HepG2 (cell line): ENCODE data around the gene RPS14. TPM values are rescaled to one million over a fixed set of nuclear protein-coding genes. Genes with fewer than 3 reads are reported as not detected.

Experiments
- ATAC-seq: fragments of 200-7000 bp; cut with Tn5 transposase; 3 replicates; pipeline ENCODE4 v1.9.1; 2020; ENCODE audit warnings: mild to moderate bottlenecking, moderate library complexity
- BruUV-seq: library from RNA; stranded (reverse); fragments of 400-500 nt; replicated peaks from 2 replicates; lab custom pipeline; 2021; lab: Mats Ljungman, UMichigan
- CTCF ChIA-PET: fragments of 300-600 bp; formaldehyde crosslinking; extraction: SDS; loops from one replicate; lab custom pipeline; 2021; ENCODE audit warnings: low total read pairs, inconsistent platforms, low intra/inter-chr PET ratio; lab: Yijun Ruan, JAX
- POLR2A ChIA-PET: fragments of 350-600 bp; sonication (Branson Sonifier 250); formaldehyde crosslinking; loops from one replicate; lab custom pipeline; 2020; ENCODE audit warnings: antibody characterized with exemption, inconsistent platforms; lab: Yijun Ruan, JAX
- DNase-seq: peaks from one replicate; pipeline ENCODE4 v3.0.0-alpha.2; 2015; ENCODE audit warnings: low spot score
- FAIRE-seq: peaks from 3 replicates; lab custom pipeline; 2011; peaks lifted over from hg19 to GRCh38; lab: Jason Lieb, UNC
- H2AFZ ChIP-seq: one replicate; pipeline ENCODE4 v1.6.1; 2011; ENCODE audit warnings: low read length, inconsistent platforms
- H3K27ac ChIP-seq: fragments of 300-600 bp; 3 replicates; pipeline ENCODE4 v1.8.0; 2011; ENCODE audit warnings: mixed run types, mild to moderate bottlenecking, mixed read lengths, low read length, inconsistent platforms; ENCODE audit not compliant: insufficient read depth; ENCODE audit errors: extremely low read length
- H3K27me3 ChIP-seq, 2 experiments: fragments of 200-600 bp in 1 of 2; 2 replicates in 1 of 2; 3 replicates in 1 of 2; pipeline versions ENCODE4 v1.6.0 to v1.8.0; 2011; ENCODE audit warnings: low read length in 2 of 2, mild to moderate bottlenecking in 2 of 2, moderate library complexity in 2 of 2, inconsistent platforms in 1 of 2; ENCODE audit not compliant: insufficient read depth in 2 of 2, control insufficient read depth in 1 of 2
- H3K36me3 ChIP-seq, 2 experiments: fragments of 200-600 bp in 1 of 2; replicated peaks in 1 of 2; 2 replicates in 1 of 2; 3 replicates in 1 of 2; pipeline versions ENCODE4 v1.5.1 to v1.8.0; 2011; ENCODE audit warnings: low read length in 2 of 2, inconsistent platforms in 1 of 2; ENCODE audit not compliant: insufficient read depth in 2 of 2, control insufficient read depth in 1 of 2
- H3K4me1 ChIP-seq: 2 replicates; pipeline ENCODE4 v1.5.1; 2012; ENCODE audit warnings: low read length, inconsistent platforms; ENCODE audit not compliant: insufficient read depth
- H3K4me2 ChIP-seq: 2 replicates; pipeline ENCODE4 v1.6.0; 2011; ENCODE audit warnings: low read depth, low read length, inconsistent platforms
- H3K4me3 ChIP-seq, 3 experiments: fragments of 200-600 bp in 1 of 3; sonication (generic), shearing (Covaris generic) in 1 of 3; replicated peaks in 1 of 3; 2 replicates each; pipeline ENCODE4 v1.5.1; 2011 to 2016; ENCODE audit warnings: low read length in 3 of 3, inconsistent platforms in 2 of 3, low read depth in 2 of 3, mild to moderate bottlenecking in 2 of 3, control low read depth in 1 of 3, mixed read lengths in 1 of 3; ENCODE audit not compliant: insufficient read depth in 1 of 3
- H3K79me2 ChIP-seq: one replicate; pipeline ENCODE4 v1.6.1; 2011; ENCODE audit warnings: low read length, inconsistent platforms; ENCODE audit not compliant: insufficient read depth
- H3K9ac ChIP-seq: 2 replicates; pipeline ENCODE4 v1.6.0; 2011; ENCODE audit warnings: mild to moderate bottlenecking, low read depth, low read length, inconsistent platforms; ENCODE audit not compliant: insufficient read depth
- H3K9me3 ChIP-seq: 2 replicates; pipeline ENCODE4 v1.5.1; 2012; ENCODE audit warnings: mild to moderate bottlenecking, low read length
- H4K20me1 ChIP-seq: 2 replicates; pipeline ENCODE4 v1.6.0; 2011; ENCODE audit warnings: inconsistent platforms, mild to moderate bottlenecking, low read length, moderate library complexity; ENCODE audit not compliant: insufficient read depth
- CBX2 ChIP-seq, 2 experiments: fragments of 200-600 bp in 1 of 2; sonication (generic); formaldehyde crosslinking in 1 of 2; IDR thresholded peaks; 2 replicates each; pipeline versions ENCODE4 v1.7.0 to v1.8.1; 2018 to 2022; ENCODE audit warnings: low read depth in 2 of 2, low read length in 1 of 2, mild to moderate bottlenecking in 1 of 2, missing genetic modification reagents in 1 of 2
- CREM ChIP-seq, 2 experiments: sonication (generic) in 1 of 2; formaldehyde crosslinking in 1 of 2; IDR thresholded peaks; 2 replicates each; pipeline versions ENCODE4 v1.4.0 to v1.6.1; 2016 to 2020; ENCODE audit warnings: antibody characterized with exemption in 1 of 2, mild to moderate bottlenecking in 1 of 2, missing genetic modification reagents in 1 of 2
- DPF2 ChIP-seq: sonication (generic); formaldehyde crosslinking; IDR thresholded peaks from 2 replicates; pipeline ENCODE4 v1.4.0; 2020; ENCODE audit warnings: mild to moderate bottlenecking, low read depth, missing genetic modification reagents, borderline replicate concordance
- ETV6 ChIP-seq: sonication (generic); formaldehyde crosslinking; conservative IDR thresholded peaks from 2 replicates; pipeline ENCODE4 v1.4.0; 2020; ENCODE audit warnings: missing genetic modification reagents
- FOSL2 ChIP-seq: sonication (generic); formaldehyde crosslinking; IDR thresholded peaks from 2 replicates; pipeline ENCODE4 v1.4.0; 2020; ENCODE audit warnings: missing genetic modification reagents
- MAF1 ChIP-seq: sonication (generic); formaldehyde crosslinking; IDR thresholded peaks from 2 replicates; pipeline ENCODE4 v1.5.0; 2020; ENCODE audit warnings: missing genetic modification reagents, borderline replicate concordance
- MIER3 ChIP-seq: IDR thresholded peaks from 2 replicates; pipeline ENCODE4 v1.6.1; 2016; ENCODE audit warnings: missing compliant biosample characterization, borderline replicate concordance
- ZFYVE20 ChIP-seq: sonication (generic); formaldehyde crosslinking; IDR thresholded peaks from 2 replicates; pipeline ENCODE4 v1.8.0; 2023; ENCODE audit warnings: low read depth, mild to moderate bottlenecking, moderate library complexity, missing genetic modification reagents, borderline replicate concordance
- ZNF12 ChIP-seq: sonication (generic); formaldehyde crosslinking; IDR thresholded peaks from 2 replicates; pipeline ENCODE4 v1.5.0; 2020; ENCODE audit warnings: missing genetic modification reagents
- ZNF20 ChIP-seq: sonication (generic); formaldehyde crosslinking; IDR thresholded peaks from 2 replicates; pipeline ENCODE4 v1.4.0; 2020; ENCODE audit warnings: mild to moderate bottlenecking, moderate library complexity, missing genetic modification reagents
- ZNF263 ChIP-seq: sonication (generic); formaldehyde crosslinking; IDR thresholded peaks from 2 replicates; pipeline ENCODE4 v1.4.0; 2020; ENCODE audit warnings: missing genetic modification reagents
- ZNF350 ChIP-seq: sonication (generic); formaldehyde crosslinking; IDR thresholded peaks from 2 replicates; pipeline ENCODE4 v1.4.0; 2020; ENCODE audit warnings: mild to moderate bottlenecking, low read depth, missing genetic modification reagents, borderline replicate concordance
- ZNF841 ChIP-seq: sonication (generic); formaldehyde crosslinking; IDR thresholded peaks from 2 replicates; pipeline ENCODE4 v1.8.1; 2023; ENCODE audit warnings: missing genetic modification reagents, borderline replicate concordance
- WGBS: methylation state at CpG from one replicate; pipeline ENCODE4 v1.1.6; 2017; ENCODE audit warnings: low lambda C conversion rate; 5-methylcytosine and 5-hydroxymethylcytosine counted together
- in situ Hi-C: cut with HindIII; loops from 2 replicates; pipeline ENCODE4 v1.10.0; 2017; ENCODE audit warnings: low pct_unique_long_range_greater_than_20kb; ENCODE audit not compliant: extremely low pct_ligation_motif_present
- intact Hi-C: fragments of 100-400 bp; cut with micrococcal nuclease; formaldehyde crosslinking; loops from one replicate; pipeline ENCODE4 v1.10.0; 2022; ENCODE audit not compliant: unreplicated experiment
- polyA plus RNA-seq, 8 experiments: library from polyadenylated mRNA; depleted of rRNA in 3 of 8; stranded (reverse) in 7 of 8; unstranded in 1 of 8; fragments of >200 nt; fragmentation: Illumina TruSeq in 4 of 8; extraction: Trizol in 4 of 8; gene quantifications; 2 replicates each; pipeline versions ENCODE4 v1.2.1 to v1.2.3, GENCODE V29; 2011 to 2016; ENCODE audit warnings: low read depth in 4 of 8, missing spikeins in 1 of 8, mixed read lengths in 1 of 8; ENCODE audit not compliant: insufficient read depth in 1 of 8
- total RNA-seq, 5 experiments: library from RNA; depleted of rRNA; stranded (reverse); fragments of >200 nt; fragmentation: Illumina TruSeq; extraction: Trizol; gene quantifications; 2 replicates each; pipeline ENCODE4 v1.2.3, GENCODE V29; 2016; ENCODE audit warnings: low read depth in 1 of 5
- TF ChIP-seq, protein P1 (sequence below): sonication (generic); formaldehyde crosslinking; IDR thresholded peaks from 2 replicates; pipeline ENCODE4 v1.4.0; 2020; ENCODE audit warnings: missing genetic modification reagents
- TF ChIP-seq, protein P2 (sequence below): sonication (generic); formaldehyde crosslinking; IDR thresholded peaks from 2 replicates; pipeline ENCODE4 v1.4.0; 2020; ENCODE audit warnings: missing genetic modification reagents; ENCODE audit errors: not compliant biosample characterization

Gene RPS14
- total and polyA plus RNA-seq, 2 of the 13 experiments (the other 11 are each of a cell fraction or from before 2014, with no cell fraction given), result 2,116 to 3,295 TPM

DNA sequence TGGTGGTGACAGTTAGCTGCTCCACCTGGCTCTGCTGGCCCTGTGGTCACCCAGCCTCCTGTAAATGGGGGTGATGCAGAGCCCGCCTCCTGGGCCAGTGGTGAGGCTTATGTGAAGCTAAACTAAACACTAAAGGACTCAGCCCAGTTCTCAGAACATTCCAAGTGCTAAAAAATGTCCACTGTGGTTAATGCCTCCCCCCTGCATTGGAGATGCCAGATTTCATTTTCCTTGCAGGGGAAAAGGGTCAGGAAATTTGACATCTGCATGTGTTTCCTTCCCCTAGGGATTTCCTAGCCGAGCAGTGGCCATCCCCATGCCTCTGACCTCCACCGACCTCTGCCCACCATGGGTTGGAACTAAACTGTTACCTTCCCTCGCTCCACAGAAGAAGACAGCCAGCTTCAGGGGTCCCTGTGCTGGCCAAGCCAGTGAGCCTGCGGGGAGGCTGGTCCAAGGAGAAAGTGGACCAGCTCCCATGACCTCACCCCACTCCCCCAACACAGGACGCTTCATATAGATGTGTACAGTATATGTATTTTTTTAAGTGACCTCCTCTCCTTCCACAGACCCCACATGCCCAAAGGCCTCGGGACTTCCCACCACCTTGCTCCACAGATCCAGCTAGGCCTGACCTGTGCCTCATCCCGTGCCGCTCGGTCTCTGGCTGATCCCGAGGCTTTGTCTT is 49.9 kb downstream of the RPS14 start:
- no peak overlapping the region for H3K27ac ChIP-seq
- in situ Hi-C loops, result loop anchor here (5.0 kb wide), 1 partner anchor 38 kb away; no protein-coding TSS in a partner anchor
- H3K4me1 ChIP-seq, result no peaks in the 10 kb centered on the region
- H4K20me1 ChIP-seq, result no peaks in the 10 kb centered on the region
- POLR2A ChIA-PET, result interaction anchor here (0.7 to 3.7 kb wide), 4 partner anchors 11 to 30 kb away, joined by 3 to 11 read pairs (median 6); partner anchors contain the start of gene CD74
- ATAC-seq (no peak), FAIRE-seq (no peak), DNase-seq (no peak)
- CTCF ChIA-PET, result interaction anchor here (3.5 kb wide), 1 partner anchor 36 kb away, joined by 27 read pairs; no protein-coding TSS in a partner anchor
- H3K79me2 ChIP-seq, result no peaks in the 10 kb centered on the region
- H3K27me3 ChIP-seq, result no peaks in the 10 kb centered on the region
- TF ChIP-seq, protein P1, sequence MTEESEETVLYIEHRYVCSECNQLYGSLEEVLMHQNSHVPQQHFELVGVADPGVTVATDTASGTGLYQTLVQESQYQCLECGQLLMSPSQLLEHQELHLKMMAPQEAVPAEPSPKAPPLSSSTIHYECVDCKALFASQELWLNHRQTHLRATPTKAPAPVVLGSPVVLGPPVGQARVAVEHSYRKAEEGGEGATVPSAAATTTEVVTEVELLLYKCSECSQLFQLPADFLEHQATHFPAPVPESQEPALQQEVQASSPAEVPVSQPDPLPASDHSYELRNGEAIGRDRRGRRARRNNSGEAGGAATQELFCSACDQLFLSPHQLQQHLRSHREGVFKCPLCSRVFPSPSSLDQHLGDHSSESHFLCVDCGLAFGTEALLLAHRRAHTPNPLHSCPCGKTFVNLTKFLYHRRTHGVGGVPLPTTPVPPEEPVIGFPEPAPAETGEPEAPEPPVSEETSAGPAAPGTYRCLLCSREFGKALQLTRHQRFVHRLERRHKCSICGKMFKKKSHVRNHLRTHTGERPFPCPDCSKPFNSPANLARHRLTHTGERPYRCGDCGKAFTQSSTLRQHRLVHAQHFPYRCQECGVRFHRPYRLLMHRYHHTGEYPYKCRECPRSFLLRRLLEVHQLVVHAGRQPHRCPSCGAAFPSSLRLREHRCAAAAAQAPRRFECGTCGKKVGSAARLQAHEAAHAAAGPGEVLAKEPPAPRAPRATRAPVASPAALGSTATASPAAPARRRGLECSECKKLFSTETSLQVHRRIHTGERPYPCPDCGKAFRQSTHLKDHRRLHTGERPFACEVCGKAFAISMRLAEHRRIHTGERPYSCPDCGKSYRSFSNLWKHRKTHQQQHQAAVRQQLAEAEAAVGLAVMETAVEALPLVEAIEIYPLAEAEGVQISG (CRISPR knock-in tag), result no peak
- TF ChIP-seq ZFYVE20 (CRISPR knock-in tag) (no peak), ZNF12 (no peak), MAF1 (no peak), ZNF263 (CRISPR knock-in tag) (no peak), CBX2 (IDR thresholded peaks at IDR 0.05; ENCODE audit: low read depth, low read length) (no peak), CBX2 (CRISPR knock-in tag; IDR thresholded peaks at IDR 0.05; ENCODE audit: low read depth) (no peak), DPF2 (CRISPR knock-in tag) (no peak), MIER3 (CRISPR knock-in tag) (no peak), ZNF20 (no peak), ZNF350 (CRISPR knock-in tag) (no peak), FOSL2 (CRISPR knock-in tag) (no peak), ZNF841 (no peak), ETV6 (CRISPR knock-in tag) (no peak), CREM (IDR thresholded peaks at IDR 0.05) (no peak), CREM (CRISPR knock-in tag; IDR thresholded peaks at IDR 0.05) (no peak)
- TF ChIP-seq, protein P2, sequence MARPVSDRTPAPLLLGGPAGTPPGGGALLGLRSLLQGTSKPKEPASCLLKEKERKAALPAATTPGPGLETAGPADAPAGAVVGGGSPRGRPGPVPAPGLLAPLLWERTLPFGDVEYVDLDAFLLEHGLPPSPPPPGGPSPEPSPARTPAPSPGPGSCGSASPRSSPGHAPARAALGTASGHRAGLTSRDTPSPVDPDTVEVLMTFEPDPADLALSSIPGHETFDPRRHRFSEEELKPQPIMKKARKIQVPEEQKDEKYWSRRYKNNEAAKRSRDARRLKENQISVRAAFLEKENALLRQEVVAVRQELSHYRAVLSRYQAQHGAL, result no peak
- no peak overlapping the region for H2AFZ ChIP-seq
- peaks cover 25 to 65% of the 10 kb centered on the region in 2 experiments; a peak in 4 of 5 replicates for H3K36me3 ChIP-seq
- H3K4me3 ChIP-seq, result no peak overlapping the region
- H3K9me3 ChIP-seq, result no peaks in the 10 kb centered on the region
- 99% methylated on average over 10 of the region's 11 CpGs for WGBS
- no TSS peak for BruUV-seq
- H3K4me2 ChIP-seq, result no peak overlapping the region
- H3K9ac ChIP-seq, result no peak overlapping the region
- intact Hi-C loops, result no loop called here
